ENCODE data around the gene CAMK4. TPM values are rescaled to one million over a fixed set of nuclear protein-coding genes. Genes with fewer than 3 reads are reported as not detected.

The CAMK4 gene
- total RNA-seq, 1 experiment from 2014 or later: 14.4 TPM

GRCh38 chr5:111422747-111423720, 198.8 kb downstream of the CAMK4 start:
- DNase-seq (ENCODE audit: low read depth): no peak

GRCh38 chr5:111425205-111425604, 201.0 kb downstream of the CAMK4 start:
- DNase-seq (ENCODE audit: low read depth): no peak

- DNase-seq (ENCODE audit: low read depth): no peak
Observed at GRCh38 chr5:111427762-111428161, 203.6 kb downstream of the CAMK4 start.

DNA sequence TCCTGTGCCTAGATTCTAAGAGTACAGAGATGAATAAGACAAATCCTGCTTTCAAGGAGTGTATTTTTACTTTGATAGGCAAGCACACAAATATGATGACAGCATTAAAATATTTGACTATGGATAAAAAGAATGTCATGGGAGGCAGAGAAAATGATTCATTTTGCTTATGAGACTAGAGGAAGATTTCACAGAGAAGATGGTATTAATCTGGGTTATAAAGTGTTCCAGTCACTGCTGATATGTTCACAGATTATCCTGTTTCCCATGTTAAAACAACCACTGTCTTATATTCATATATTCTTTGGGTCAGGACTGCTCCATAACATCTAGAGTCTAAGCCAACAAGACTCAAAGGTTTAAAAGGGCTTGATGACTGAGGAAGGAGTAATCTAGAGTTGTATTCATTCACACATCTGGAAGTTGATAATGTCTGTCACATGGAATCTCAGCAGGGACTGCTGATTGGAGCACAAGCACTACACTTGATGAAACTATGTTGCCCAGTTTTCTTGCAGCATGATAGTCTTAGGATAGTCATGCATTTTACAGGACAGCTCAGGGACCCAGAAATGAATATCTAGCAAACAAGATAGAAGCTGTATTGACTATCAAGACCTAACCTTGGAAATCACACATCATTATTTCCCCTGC, 208.8 kb downstream of the CAMK4 start:
- no peak for DNase-seq (ENCODE audit: low read depth)

DNA sequence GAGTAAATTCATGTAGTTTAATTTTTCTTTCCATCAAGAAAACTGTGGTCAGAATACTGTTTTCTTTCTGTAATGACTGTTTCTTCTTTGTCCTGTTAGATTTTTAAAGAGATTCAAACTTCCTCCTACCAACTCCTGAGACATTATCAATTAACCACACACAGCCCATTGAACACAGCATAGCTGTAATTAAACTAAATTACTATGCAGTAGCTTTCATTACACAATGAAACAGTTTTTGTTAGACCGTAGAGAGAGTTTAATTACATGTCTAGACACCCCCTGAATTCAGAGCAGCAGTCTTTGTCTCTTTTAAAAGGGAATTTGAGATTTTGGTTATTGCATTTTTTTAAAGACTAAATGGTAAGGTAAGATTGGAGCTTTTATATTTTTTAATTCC, 210.6 kb downstream of the CAMK4 start:
- no peak for DNase-seq (ENCODE audit: low read depth)

DNA sequence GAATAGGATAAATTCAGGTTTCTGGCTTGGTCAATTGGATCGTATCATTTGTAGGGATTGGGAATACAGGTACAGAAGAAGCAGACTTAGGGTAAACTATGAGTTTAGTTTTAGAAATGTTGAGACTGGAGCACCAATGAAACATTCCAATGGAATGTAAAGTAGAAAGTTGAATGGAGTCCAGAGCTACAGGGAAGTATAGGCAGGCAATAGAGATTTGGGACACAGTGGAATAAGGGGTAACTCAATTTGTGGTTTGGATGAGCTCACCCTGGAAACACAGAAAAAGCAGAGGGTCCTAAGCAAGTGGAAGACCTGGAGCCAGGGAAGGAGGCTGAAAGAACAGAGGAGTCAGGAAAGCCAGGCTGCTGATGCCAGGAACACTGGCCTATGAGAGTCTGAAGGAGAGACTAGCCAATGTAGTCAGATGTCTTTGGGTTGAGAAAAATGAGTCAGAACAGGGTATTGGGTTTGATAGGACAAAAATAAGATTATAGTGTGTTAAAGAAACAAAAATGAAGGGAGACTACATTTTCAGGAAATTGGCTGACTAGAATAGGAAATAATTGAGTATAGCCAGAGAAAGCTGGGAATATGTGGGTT, 215.4 kb downstream of the CAMK4 start:
- DNase-seq (ENCODE audit: low read depth): peak; percentile 40

GRCh38 chr5:111447099-111447498, 222.9 kb downstream of the CAMK4 start:
- no peak for DNase-seq (ENCODE audit: low read depth)

DNA sequence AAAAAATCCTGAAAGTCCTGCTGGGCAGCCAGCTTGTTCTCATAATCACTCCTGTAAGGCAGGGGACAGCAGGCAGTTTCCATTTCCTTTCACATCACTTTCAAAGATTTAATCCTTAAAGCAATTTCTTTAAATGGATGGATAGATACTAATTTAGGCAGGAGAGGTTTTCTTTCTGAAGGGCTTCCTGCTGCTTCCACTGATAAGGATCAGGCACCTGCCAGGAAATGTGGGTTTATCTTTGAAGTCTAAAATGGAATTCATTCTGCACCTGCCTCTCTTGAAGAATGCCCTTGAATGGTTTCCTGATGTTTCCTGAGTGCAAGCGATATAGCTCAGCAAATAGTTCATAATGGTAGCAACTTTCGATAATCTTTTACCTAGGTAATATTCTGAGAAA, 223.6 kb downstream of the CAMK4 start:
- DNase-seq (ENCODE audit: low read depth): no peak

DNA sequence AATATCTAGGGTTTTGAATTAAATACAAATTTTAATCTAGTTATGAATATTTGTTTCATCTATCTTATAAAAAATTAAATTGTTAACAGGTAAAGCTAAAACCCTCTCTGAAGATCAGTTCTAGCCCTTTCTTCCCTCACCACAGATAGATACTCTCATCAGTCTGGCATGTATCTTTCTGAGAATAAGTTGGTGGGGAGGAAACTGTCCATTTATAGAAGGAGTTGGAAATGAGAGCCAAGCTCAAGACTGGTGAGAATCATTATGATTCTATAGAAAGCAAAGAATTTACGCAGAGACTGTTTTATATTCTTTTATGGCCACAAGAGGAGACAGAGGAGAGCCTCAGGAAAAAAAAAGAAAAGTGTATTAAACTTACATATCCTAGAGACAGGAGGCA, 229.1 kb downstream of the CAMK4 start:
- peak; percentile 46 for DNase-seq (ENCODE audit: low read depth)

DNA sequence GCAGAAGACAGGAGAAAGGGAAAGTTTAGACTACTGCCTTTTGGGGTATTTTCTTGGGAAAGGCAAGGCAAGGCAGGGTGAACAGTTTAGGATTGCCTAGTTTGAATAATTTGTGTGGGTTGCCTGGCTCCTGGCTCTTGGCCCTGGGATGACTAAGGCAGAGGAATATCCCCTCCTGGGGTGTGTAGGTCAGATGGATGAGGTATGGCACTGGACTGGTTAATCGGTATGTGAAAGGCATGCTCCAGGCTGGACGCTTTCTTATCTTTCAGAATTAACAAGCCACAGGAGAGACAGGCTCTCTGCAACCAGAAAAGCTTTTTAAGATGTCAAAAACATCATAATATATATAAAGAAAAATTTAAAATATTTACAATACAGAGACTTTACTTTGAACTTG, 229.6 kb downstream of the CAMK4 start:
- DNase-seq (ENCODE audit: low read depth): peak; percentile 78

GRCh38 chr5:111454198-111454622, 230.0 kb downstream of the CAMK4 start:
- peak; percentile 81 for DNase-seq (ENCODE audit: low read depth)

- DNase-seq (ENCODE audit: low read depth): no peak
Observed at GRCh38 chr5:111454776-111455175, 230.6 kb downstream of the CAMK4 start.

DNA sequence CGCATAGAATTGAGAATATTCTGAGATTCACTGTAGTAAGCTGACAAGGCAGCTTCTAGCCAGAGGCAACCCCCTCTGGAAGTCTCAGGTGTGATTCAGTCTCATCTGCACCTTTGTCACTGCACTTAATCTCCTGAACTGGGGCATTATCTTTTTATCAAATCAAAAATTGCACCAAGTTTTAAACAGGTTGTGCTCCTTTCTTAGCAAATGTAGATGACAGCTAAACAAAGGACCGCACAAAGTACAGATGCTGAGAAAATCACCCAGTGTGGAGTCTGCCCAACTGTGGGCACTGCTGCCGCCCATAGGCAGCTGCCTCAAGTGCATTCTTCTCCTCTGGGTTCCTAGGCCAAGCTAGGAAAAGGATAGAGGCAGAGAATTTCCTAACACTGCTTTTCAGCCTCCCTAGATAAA, 237.1 kb downstream of the CAMK4 start:
- DNase-seq (ENCODE audit: low read depth): peak; percentile 57

DNA sequence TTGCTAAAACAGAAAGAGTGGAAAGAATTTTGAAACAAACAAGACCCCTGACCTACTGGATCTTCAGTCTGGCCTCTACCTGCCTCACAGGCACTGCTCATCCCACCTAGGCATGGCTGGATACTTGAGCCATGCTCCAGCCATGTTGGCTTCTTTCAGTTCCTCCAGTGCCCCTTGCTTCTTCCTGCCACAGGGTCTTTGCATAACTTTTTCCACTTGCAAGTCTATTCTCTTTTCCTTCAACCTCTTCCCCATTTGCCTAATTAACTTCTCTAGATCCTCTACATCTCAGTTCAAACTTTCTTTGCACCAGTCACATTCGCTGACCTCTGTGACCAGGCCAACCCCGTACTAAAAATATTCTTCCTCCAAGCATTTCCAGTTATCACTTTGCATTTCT, 237.8 kb downstream of the CAMK4 start:
- no peak for DNase-seq (ENCODE audit: low read depth)

- no peak for DNase-seq (ENCODE audit: low read depth)
Observed at GRCh38 chr5:111463311-111463710, 239.1 kb downstream of the CAMK4 start.

DNA sequence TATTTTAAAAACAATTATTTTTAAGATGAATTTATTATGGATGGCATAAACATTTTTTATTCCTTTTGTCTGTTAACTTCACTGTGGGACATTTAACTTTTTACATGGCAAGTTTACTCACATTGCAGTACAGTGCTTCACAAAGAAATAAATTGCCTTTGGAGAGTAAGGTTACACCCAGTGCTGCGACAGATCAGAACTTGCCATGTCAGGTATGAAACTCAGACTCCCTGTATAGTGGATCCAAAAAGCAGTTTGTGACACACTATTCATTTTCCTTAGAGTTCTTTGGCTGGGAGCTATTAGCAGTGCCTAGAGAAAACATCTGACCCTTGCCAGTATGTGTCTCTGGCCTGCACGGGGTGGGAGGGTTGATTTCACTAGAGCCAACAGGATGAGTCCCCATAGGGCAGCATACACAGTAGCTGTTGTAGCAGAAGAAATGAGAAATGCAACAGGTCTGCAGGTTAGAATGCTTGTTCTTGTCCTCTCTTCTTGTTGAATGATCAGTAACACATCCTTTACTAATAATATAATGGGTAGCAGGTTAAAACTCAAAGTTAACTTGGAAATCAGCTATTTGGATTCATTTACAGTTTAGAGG, 245.2 kb downstream of the CAMK4 start:
- DNase-seq (ENCODE audit: low read depth): no peak

DNA sequence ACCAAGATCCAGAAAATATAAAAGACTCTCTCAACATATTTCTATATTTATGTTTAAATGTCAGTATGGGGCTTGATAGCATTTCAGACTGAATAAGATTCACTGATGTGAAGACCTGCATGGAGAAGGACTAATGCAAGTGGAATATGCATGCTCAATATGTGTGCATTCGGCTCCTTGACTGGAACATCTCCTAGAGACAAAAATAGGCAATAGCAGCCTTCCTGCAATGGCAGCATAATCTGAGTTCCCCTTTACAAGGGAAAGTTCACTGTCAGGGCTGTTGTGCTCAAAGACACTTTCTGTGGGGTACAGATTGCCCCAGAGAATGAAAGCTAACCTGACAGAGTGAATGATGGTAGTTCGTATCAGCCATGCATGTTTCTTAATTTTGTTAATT, 245.7 kb downstream of the CAMK4 start:
- DNase-seq (ENCODE audit: low read depth): no peak

DNA sequence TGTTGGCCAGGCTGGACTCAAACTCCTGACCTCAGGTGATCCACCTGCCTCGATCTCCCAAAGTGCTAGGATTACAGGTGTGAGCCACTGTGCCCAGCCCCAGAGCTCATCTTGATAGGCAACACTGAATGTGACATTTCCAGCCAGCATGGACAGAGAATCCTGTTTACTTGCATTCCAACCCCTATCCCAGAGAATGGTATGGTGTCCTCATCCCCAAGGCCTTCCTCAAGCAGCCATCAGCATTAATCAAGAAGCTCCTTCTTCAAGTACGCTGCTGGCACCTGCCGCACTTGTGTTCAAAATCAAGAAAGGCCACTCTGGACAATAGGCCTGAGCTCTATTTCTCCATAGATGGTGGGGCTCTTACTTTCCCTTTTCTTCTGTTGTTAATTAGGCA, 247.9 kb downstream of the CAMK4 start:
- DNase-seq (ENCODE audit: low read depth): no peak

GRCh38 chr5:111472579-111472978, 248.4 kb downstream of the CAMK4 start:
- DNase-seq (ENCODE audit: low read depth): no peak

GRCh38 chr5:111478266-111478665, 254.1 kb downstream of the CAMK4 start:
- DNase-seq (ENCODE audit: low read depth): no peak

GRCh38 chr5:111478898-111479297, 254.7 kb downstream of the CAMK4 start:
- no peak for DNase-seq (ENCODE audit: low read depth)

- no peak for DNase-seq (ENCODE audit: low read depth)
Observed at GRCh38 chr5:111480346-111480745, 256.2 kb downstream of the CAMK4 start.
